Measurements from ENCODE around the gene SKAP2.

Gene SKAP2

DNA sequence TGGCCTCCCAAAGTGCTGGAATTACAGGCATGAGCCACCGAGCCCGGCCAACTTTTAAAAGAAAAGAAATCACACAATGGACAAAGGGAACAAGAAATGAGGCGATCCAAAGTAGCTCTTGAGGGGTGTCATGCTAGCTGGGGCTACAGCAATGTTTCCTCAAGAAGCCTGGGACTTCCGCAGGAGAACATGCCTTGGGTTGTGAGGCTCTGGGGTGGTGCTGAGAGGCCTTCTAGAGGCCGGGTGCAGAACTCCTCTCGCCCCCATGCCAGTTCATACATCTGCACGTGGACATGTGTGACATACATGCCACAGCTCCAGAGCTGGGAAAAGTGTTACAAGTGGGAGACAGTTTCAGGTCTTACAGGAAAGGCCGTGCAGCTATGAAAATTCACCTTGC, 238.2 kb downstream of the SKAP2 start:
- Histone ChIP-seq H3K27me3 (ENCODE audit: insufficient read depth, low read length) (peaks cover 23% of the 10 kb centered on the region), H3K4me3 (ENCODE audit: low read length) (no peak overlapping the region), H3K36me3 (ENCODE audit: insufficient read depth, low read length) (no peaks in the 10 kb centered on the region), H2AFZ (ENCODE audit: low read depth, low read length) (no peak overlapping the region), H3K9me3 (ENCODE audit: low read length) (no peaks in the 10 kb centered on the region), H3K4me1 (ENCODE audit: insufficient read depth, low read length) (no peaks in the 10 kb centered on the region)

- Histone ChIP-seq H3K9me3 (ENCODE audit: low read length) (no peaks in the 10 kb centered on the region), H3K4me3 (ENCODE audit: low read length) (no peak overlapping the region), H2AFZ (ENCODE audit: low read depth, low read length) (no peak overlapping the region), H3K36me3 (ENCODE audit: insufficient read depth, low read length) (no peaks in the 10 kb centered on the region), H3K4me1 (ENCODE audit: insufficient read depth, low read length) (no peaks in the 10 kb centered on the region), H3K27me3 (ENCODE audit: insufficient read depth, low read length) (peaks cover 18% of the 10 kb centered on the region)
Measured at GRCh38 chr7:26625286-26625685, 239.1 kb downstream of the SKAP2 start.

DNA sequence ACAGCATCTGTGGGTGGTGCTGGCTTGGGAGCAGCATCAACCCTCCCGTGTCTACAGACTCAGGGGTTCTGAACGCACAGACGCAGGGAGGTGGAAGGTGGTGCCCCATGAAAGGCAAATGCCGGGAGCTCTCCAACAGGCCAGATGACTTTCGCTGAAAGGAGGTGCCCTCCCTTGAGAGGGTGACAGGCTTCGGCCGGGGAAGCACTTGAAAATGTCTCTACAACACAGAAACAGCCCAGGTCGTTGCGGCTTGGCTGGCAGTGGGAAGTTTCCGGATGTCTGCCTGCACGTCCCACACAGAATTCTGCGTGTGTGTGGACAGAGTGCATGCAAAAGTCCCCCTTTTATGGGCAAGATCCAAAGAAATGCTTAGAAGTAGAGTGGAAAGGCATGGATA, 239.6 kb downstream of the SKAP2 start:
- Histone ChIP-seq H3K9me3 (ENCODE audit: low read length) (no peaks in the 10 kb centered on the region), H3K4me3 (ENCODE audit: low read length) (no peak overlapping the region), H3K27me3 (ENCODE audit: insufficient read depth, low read length) (peaks cover 18% of the 10 kb centered on the region), H3K4me1 (ENCODE audit: insufficient read depth, low read length) (no peaks in the 10 kb centered on the region), H2AFZ (ENCODE audit: low read depth, low read length) (no peak overlapping the region), H3K36me3 (ENCODE audit: insufficient read depth, low read length) (no peaks in the 10 kb centered on the region)

DNA sequence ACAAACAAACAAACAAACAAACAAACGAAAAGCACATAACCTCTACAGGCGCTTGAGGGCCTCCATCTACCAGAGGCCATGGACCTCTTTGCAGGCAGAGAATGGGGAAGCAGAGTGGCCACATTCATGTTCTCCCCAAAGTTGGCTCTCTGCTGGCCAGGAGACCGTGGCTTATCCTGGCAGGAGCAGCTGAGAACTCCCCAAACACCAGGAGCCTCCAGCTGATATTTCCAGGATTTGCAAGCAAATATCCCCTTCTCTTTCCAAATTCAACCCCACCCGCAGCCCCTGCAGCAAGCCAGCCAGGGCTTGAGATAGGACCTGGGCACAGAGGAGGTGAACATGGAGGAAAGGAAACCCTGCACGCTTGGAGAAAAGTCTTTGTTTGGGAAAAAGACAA, 240.0 kb downstream of the SKAP2 start:
- peaks cover 18% of the 10 kb centered on the region for H3K27me3 ChIP-seq (ENCODE audit: insufficient read depth, low read length)
- no peaks in the 10 kb centered on the region for H3K36me3 ChIP-seq (ENCODE audit: insufficient read depth, low read length)
- H2AFZ ChIP-seq (ENCODE audit: low read depth, low read length): no peak overlapping the region
- H3K9me3 ChIP-seq (ENCODE audit: low read length): no peaks in the 10 kb centered on the region
- H3K4me3 ChIP-seq (ENCODE audit: low read length): no peak overlapping the region
- no peaks in the 10 kb centered on the region for H3K4me1 ChIP-seq (ENCODE audit: insufficient read depth, low read length)

DNA sequence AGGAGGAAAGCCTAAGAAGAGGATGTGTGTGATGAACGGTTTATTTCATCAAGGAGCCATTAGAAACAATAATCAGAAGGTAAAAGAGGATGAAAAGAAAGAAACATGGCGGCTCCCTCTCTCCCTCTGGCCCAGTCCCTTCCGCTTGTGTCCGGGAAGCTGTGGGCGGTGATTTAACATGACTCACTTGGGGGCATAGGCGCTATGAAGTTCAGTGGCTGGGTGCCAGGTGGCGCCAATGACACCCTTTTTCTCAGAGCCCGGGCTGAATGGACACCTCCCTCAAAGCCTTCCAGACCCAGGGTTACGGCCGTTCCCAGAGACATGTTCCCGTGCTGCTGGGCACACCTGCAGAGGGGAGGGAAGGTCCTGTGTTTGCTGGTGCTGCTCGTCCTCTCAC, 244.0 kb downstream of the SKAP2 start:
- Histone ChIP-seq H3K27me3 (ENCODE audit: insufficient read depth, low read length) (peaks cover 11% of the 10 kb centered on the region), H3K9me3 (ENCODE audit: low read length) (no peaks in the 10 kb centered on the region), H3K36me3 (ENCODE audit: insufficient read depth, low read length) (no peaks in the 10 kb centered on the region), H3K4me1 (ENCODE audit: insufficient read depth, low read length) (no peaks in the 10 kb centered on the region), H2AFZ (ENCODE audit: low read depth, low read length) (no peak overlapping the region), H3K4me3 (ENCODE audit: low read length) (no peak overlapping the region)

DNA sequence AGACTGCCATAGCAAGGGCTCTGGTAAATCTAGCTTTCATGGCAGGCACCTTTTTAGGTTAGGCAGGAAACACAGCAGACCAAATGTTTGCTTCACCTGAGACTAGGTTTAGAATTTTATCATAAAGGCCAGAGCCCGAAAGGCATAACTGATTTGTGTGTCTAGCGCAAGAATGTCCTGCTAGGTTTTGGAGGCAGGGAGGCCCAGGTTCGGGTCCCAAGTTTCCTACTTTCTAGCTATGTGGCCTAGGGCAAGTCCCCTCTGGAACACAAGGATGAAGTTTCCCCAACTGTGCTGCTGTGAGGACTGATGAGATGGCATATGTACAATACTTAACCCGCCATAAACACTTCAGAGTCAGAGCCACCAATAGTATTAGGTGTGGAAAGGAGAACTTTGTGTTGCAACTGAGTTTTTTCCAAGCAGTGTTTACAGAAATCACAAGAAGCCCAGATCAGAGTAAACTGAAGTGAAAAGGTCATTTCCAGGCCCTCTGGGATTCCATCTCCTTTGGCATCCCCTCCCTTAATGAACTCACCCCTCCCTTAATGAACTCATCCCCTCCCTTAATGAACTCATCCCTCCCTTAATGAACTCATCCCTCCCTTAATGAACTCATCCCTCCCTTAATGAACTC, 244.9 kb downstream of the SKAP2 start:
- no peak overlapping the region for H2AFZ ChIP-seq (ENCODE audit: low read depth, low read length)
- no peaks in the 10 kb centered on the region for H3K36me3 ChIP-seq (ENCODE audit: insufficient read depth, low read length)
- H3K4me3 ChIP-seq (ENCODE audit: low read length): no peak overlapping the region
- no peaks in the 10 kb centered on the region for H3K9me3 ChIP-seq (ENCODE audit: low read length)
- H3K27me3 ChIP-seq (ENCODE audit: insufficient read depth, low read length): peaks cover 5% of the 10 kb centered on the region
- H3K4me1 ChIP-seq (ENCODE audit: insufficient read depth, low read length): no peaks in the 10 kb centered on the region

DNA sequence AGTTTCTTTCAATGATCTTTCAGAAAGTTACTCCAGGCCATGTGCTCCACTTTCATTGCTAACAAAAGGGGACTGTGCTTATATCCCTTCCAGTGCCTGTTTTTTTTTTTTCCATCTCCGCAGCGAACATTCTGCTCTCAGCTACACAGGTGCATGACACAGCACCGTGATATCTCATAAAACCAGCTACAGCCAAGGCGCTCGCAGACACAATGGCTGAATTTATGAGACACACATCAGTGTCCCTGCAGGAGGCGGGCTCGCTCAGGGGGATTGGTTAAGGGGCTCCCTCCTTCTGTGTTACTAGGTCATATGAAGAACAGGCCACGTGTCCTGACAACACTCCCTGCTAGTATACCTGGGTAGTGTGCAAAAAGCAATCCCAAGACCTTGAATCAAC, 245.5 kb downstream of the SKAP2 start:
- no peaks in the 10 kb centered on the region for H3K9me3 ChIP-seq (ENCODE audit: low read length)

DNA sequence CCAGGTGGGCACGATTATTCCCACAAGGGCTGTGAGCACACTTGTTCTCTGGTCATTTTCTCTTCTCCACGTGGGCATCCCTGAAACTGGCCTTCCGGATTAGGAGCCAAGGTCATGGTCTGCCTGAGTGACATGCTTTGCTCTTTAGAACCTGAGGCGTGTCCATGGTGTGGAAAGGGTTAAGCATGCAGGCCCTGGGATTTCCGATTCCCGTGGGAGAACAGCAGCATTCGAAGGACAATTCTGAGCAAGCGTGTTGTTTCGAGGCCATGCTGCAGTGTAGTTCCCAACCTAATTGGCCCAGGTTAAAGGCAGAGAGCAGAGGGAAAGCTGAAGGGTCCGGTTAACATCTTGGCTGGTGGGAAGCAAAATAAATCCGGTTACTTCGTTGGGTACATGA, 245.9 kb downstream of the SKAP2 start:
- Histone ChIP-seq H3K4me1 (ENCODE audit: insufficient read depth, low read length) (no peaks in the 10 kb centered on the region), H3K4me3 (ENCODE audit: low read length) (no peak overlapping the region), H3K9me3 (ENCODE audit: low read length) (no peaks in the 10 kb centered on the region), H3K27me3 (ENCODE audit: insufficient read depth, low read length) (peaks cover 2% of the 10 kb centered on the region), H2AFZ (ENCODE audit: low read depth, low read length) (no peak overlapping the region), H3K36me3 (ENCODE audit: insufficient read depth, low read length) (no peaks in the 10 kb centered on the region)

More for the DNA sequence above, 245.5 kb downstream of the SKAP2 start:
- H3K27me3 ChIP-seq (ENCODE audit: insufficient read depth, low read length): peaks cover 4% of the 10 kb centered on the region
- H3K36me3 ChIP-seq (ENCODE audit: insufficient read depth, low read length): no peaks in the 10 kb centered on the region
- H2AFZ ChIP-seq (ENCODE audit: low read depth, low read length): no peak overlapping the region
- no peak overlapping the region for H3K4me3 ChIP-seq (ENCODE audit: low read length)
- H3K4me1 ChIP-seq (ENCODE audit: insufficient read depth, low read length): no peaks in the 10 kb centered on the region
